GM12872 (cell line): Measurements from ENCODE around the gene CACFD1.

ENCODE experiments used
- TF ChIP-seq, protein P1 (sequence below): IDR thresholded peaks from 3 replicates; pipeline ENCODE4 v1.5.1; 2011; ENCODE audit warnings: low read depth, mild to moderate bottlenecking, low read length, moderate library complexity; ENCODE audit not compliant: insufficient read depth

The CACFD1 gene

DNA sequence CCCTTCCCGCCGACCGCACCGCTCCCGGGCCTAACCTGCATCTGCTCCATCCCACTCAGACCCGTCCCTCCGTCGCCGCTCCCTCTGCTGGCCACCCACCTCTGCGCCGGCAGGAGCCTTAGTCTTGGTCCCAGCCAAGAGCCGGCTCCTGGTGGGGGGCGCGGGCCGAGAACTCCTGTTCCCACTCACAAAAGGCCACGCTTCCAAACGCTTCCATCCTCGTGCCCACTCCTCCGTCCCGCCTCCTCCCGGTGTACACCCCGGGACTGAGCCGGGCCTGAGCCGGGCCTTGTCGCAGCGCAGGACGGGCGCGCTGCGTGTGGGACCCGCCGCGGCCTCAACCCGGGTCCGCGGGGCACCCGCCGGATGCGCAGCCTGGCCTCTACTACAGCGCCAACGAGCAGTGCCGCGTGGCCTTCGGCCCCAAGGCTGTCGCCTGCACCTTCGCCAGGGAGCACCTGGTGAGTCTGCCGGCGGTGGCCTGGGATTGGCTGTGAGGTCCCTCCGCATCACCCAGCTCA is 30.1 kb upstream of the CACFD1 start:
- TF ChIP-seq, protein P1, sequence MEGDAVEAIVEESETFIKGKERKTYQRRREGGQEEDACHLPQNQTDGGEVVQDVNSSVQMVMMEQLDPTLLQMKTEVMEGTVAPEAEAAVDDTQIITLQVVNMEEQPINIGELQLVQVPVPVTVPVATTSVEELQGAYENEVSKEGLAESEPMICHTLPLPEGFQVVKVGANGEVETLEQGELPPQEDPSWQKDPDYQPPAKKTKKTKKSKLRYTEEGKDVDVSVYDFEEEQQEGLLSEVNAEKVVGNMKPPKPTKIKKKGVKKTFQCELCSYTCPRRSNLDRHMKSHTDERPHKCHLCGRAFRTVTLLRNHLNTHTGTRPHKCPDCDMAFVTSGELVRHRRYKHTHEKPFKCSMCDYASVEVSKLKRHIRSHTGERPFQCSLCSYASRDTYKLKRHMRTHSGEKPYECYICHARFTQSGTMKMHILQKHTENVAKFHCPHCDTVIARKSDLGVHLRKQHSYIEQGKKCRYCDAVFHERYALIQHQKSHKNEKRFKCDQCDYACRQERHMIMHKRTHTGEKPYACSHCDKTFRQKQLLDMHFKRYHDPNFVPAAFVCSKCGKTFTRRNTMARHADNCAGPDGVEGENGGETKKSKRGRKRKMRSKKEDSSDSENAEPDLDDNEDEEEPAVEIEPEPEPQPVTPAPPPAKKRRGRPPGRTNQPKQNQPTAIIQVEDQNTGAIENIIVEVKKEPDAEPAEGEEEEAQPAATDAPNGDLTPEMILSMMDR: no peak

DNA sequence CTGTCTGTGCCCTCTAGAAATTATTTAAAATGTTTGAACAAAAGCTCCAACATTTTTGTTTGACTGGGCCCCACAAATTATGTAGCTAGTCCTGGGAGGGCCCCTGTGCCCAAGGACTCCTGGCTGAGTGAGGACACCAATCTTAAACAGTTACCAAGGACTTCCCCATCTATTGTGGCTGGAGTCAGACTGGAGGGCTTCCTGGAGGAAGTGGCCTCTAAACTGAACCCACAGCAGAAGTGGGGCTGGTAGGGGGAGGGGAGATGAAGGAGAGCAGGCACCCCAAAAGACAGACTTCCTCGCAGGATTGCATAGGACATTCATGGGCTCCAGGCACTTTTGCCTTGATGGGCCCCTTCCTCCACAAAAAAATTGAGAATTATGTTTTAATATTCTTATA is 29.5 kb upstream of the CACFD1 start:
- TF ChIP-seq, protein P1: no peak

DNA sequence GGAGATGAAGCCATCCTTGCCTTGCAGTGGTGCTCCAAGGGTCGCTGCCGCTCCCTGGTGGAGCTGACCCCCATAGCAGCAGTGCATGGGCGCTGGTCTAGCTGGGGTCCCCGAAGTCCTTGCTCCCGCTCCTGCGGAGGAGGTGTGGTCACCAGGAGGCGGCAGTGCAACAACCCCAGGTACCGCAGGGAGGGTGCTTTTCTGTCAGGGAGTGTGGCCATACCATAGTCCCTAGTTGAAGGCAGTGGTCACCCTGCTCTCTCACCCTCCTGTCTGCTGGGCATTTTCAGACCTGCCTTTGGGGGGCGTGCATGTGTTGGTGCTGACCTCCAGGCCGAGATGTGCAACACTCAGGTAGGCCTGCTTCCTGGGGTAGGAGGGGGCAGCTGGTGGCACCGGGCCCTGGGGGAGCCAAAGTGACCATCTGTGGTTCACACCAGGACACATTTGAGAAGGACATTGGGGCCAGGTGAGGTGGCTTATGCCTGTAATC is 26.4 kb upstream of the CACFD1 start:
- TF ChIP-seq, protein P1: no peak

DNA sequence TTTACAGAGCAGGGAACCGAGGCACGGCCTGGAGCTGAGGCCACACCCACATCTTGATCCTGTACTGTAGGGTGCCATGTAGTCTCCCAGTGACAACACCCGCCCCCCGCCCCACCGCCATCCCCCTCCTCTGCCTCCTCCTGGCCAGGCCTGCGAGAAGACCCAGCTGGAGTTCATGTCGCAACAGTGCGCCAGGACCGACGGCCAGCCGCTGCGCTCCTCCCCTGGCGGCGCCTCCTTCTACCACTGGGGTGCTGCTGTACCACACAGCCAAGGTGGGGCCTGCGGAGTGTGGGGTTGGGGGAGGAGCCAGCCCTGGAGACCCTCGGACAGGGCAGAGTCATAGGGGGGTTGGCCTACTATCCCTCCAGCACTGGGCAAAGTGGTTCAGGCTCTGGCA is 23.1 kb upstream of the CACFD1 start:
- TF ChIP-seq, protein P1: no peak

DNA sequence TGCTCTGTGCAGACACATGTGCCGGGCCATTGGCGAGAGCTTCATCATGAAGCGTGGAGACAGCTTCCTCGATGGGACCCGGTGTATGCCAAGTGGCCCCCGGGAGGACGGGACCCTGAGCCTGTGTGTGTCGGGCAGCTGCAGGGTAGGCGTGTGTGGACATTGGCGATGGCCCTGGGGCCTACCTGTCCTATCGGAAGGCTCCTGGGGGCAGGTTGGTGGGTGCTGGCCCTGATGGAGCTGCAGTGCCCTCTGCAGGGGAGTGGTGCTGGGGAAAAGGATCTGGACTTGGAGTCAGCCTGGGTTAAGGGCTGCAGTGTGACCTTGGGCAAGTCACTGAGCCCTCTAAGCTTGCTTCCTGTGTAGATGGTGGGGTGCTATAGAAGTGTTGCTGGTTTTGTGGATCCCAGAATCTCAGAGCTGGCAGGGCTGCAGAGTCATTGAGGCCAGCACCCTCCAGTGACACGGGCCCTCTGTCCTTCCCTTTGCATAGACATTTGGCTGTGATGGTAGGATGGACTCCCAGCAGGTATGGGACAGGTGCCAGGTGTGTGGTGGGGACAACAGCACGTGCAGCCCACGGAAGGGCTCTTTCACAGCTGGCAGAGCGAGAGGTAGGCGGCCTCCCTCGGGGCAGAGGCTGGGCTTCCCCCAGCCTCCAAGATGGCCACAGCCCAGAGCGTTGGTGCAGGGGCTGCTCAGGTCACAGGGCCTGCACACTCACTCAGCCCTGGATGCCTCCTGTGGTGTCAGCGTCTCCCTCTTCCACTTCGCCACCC is 21.8 kb upstream of the CACFD1 start:
- TF ChIP-seq, protein P1: peak; percentile 64

DNA sequence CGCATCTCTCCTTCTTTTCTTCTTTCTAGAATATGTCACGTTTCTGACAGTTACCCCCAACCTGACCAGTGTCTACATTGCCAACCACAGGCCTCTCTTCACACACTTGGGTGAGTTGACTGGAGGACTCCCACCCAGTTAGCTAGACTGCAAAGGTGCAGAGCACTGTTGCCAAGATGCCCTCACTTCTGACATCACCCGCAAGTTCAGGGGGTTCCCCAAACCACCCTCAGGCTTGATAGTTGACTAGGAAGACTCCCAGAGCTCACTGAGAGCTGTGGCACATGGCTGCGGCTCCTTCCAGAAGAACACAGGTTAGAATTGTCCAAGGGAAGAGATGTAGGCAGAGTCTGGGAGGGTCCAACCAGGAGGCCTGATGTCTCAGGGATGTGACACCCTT is 20.4 kb upstream of the CACFD1 start:
- TF ChIP-seq, protein P1: no peak

DNA sequence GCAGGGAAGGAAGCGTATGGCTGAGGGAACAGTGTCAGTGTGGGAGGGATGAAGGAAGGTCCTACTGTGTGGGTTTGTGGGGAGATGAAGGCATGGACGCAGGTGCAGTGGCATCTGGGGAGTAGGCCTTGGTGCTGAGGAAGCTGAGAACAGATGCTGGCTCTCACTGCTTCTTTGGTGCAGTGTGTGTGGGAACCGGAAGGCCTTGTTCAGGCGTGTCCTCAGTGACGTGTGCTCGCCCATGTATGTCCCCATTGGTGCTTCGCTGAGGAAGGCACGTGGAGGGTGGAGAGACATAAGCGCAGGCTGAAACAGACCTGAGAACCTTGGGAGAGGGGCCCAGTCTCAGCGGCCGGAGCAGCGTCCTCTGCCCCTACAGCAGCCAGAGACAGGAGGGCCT is 18.9 kb upstream of the CACFD1 start:
- TF ChIP-seq, protein P1: no peak
